K562 (cell line): Measurements from ENCODE around the gene DCAF11. TPM values are rescaled to one million over a fixed set of nuclear protein-coding genes. Genes with fewer than 3 reads are reported as not detected.
A peak's percentile ranks its signal among the peaks of the same experiment; 100 is the strongest.

Source experiments
- ATAC-seq: fragments of 200-7000 bp; cut with Tn5 transposase; 3 replicates; pipeline ENCODE4 v1.9.1; 2020; ENCODE audit warnings: moderate library complexity
- BruUV-seq: library from RNA; stranded (reverse); fragments of 400-500 nt; replicated peaks from 2 replicates; lab custom pipeline; 2021; lab: Mats Ljungman, UMichigan
- CTCF ChIA-PET: fragments of 300-600 bp; formaldehyde crosslinking; extraction: SDS; loops from one replicate; lab custom pipeline; 2021; ENCODE audit warnings: low intra/inter-chr PET ratio; lab: Yijun Ruan, JAX
- POLR2A ChIA-PET: fragments of 300-600, 350-650 bp; sonication (Branson Sonifier 250); formaldehyde crosslinking; extraction: SDS; loops from one replicate; lab custom pipeline; 2021; ENCODE audit warnings: antibody characterized with exemption, inconsistent platforms; lab: Yijun Ruan, JAX
- DNase-seq, 4 experiments: peaks; one replicate each; pipeline versions ENCODE4 v3.0.0 to v3.0.0-alpha.2; 2011 to 2018; ENCODE audit warnings: low spot score in 3 of 4, mixed read lengths in 3 of 4; ENCODE audit errors: extremely low read depth in 1 of 4
- FAIRE-seq: peaks from 2 replicates; lab custom pipeline; 2011; peaks lifted over from hg19 to GRCh38; lab: Jason Lieb, UNC
- H2AFZ ChIP-seq: 2 replicates; pipeline ENCODE4 v1.6.0; 2011; ENCODE audit warnings: low read depth, low read length, control low read depth, inconsistent platforms
- H3K27ac ChIP-seq: fragments of 200-600 bp; 3 replicates; pipeline ENCODE4 v1.8.0; 2011; ENCODE audit warnings: low read depth, mild to moderate bottlenecking, control low read depth, inconsistent platforms, low read length, moderate library complexity, mixed read lengths; ENCODE audit errors: extremely low read depth
- H3K27me3 ChIP-seq, 2 experiments: fragments of 300-600 bp in 1 of 2; 2 replicates in 1 of 2; 3 replicates in 1 of 2; pipeline versions ENCODE4 v1.6.0 to v1.8.0; 2011; ENCODE audit warnings: inconsistent platforms in 2 of 2, low read length in 2 of 2, mild to moderate bottlenecking in 1 of 2, mixed read lengths in 1 of 2, moderate library complexity in 1 of 2; ENCODE audit not compliant: control insufficient read depth in 2 of 2, insufficient read depth in 2 of 2
- H3K36me3 ChIP-seq: fragments of 300-600 bp; 3 replicates; pipeline ENCODE4 v1.8.0; 2011; ENCODE audit warnings: mild to moderate bottlenecking, low read length, inconsistent platforms; ENCODE audit not compliant: control insufficient read depth, insufficient read depth
- H3K4me1 ChIP-seq, 2 experiments: fragments of 200-600 bp in 1 of 2; replicated peaks in 1 of 2; 2 replicates in 1 of 2; 3 replicates in 1 of 2; pipeline versions ENCODE4 v1.5.1 to v1.8.0; 2011; ENCODE audit warnings: inconsistent platforms in 2 of 2, low read length in 2 of 2, mild to moderate bottlenecking in 1 of 2, mixed read lengths in 1 of 2, moderate library complexity in 1 of 2; ENCODE audit not compliant: control insufficient read depth in 2 of 2, insufficient read depth in 2 of 2
- H3K4me2 ChIP-seq: 2 replicates; pipeline ENCODE4 v1.6.1; 2011; ENCODE audit warnings: low read length, control low read depth, inconsistent platforms, mixed read lengths; ENCODE audit not compliant: insufficient read depth
- H3K4me3 ChIP-seq: fragments of 200-600 bp; sonication (generic), shearing (Covaris generic); 2 replicates; pipeline ENCODE4 v1.5.1; 2016; ENCODE audit warnings: control low read depth, inconsistent platforms
- H3K79me2 ChIP-seq: fragments of 200-600 bp; 3 replicates; pipeline ENCODE4 v1.8.0; 2011; ENCODE audit warnings: low read length, inconsistent platforms; ENCODE audit not compliant: control insufficient read depth, insufficient read depth
- H3K9ac ChIP-seq, 2 experiments: 2 replicates each; pipeline versions ENCODE4 v1.6.0 to v1.6.1; 2011; ENCODE audit warnings: low read depth in 2 of 2, low read length in 2 of 2, control low read depth in 1 of 2, inconsistent platforms in 1 of 2, mild to moderate bottlenecking in 1 of 2, mixed read lengths in 1 of 2; ENCODE audit not compliant: insufficient read depth in 1 of 2
- H3K9me1 ChIP-seq: one replicate; pipeline ENCODE4 v1.6.0; 2011; ENCODE audit warnings: inconsistent platforms, mild to moderate bottlenecking, low read length, moderate library complexity; ENCODE audit not compliant: control insufficient read depth, insufficient read depth
- H3K9me3 ChIP-seq: replicated peaks from 2 replicates; pipeline ENCODE4 v1.5.1; 2011; ENCODE audit warnings: low read depth, low read length, inconsistent platforms; ENCODE audit not compliant: control insufficient read depth, insufficient read depth
- H4K20me1 ChIP-seq: replicated peaks from 2 replicates; pipeline ENCODE4 v1.6.1; 2011; ENCODE audit warnings: low read length, inconsistent platforms, mixed read lengths; ENCODE audit not compliant: control insufficient read depth, insufficient read depth
- E2F8 ChIP-seq: fragments of 450-650 bp; IDR thresholded peaks from 2 replicates; pipeline ENCODE4 v1.7.1; 2018; ENCODE audit warnings: mild to moderate bottlenecking, low read depth; ENCODE audit not compliant: partially characterized antibody
- HLTF ChIP-seq: fragments of 450-650 bp; IDR thresholded peaks from 2 replicates; pipeline ENCODE4 v1.6.1; 2016
- MAFK ChIP-seq: IDR thresholded peaks from 2 replicates; pipeline ENCODE4 v1.6.1; 2011; ENCODE audit warnings: low read length, improper control_type of control experiment
- PML ChIP-seq: IDR thresholded peaks from 2 replicates; pipeline ENCODE4 v1.6.1; 2012; ENCODE audit warnings: low read length, inconsistent platforms
- POLR3A ChIP-seq: IDR thresholded peaks from 2 replicates; pipeline ENCODE4 v1.6.1; 2011; ENCODE audit warnings: borderline replicate concordance, mild to moderate bottlenecking, moderate library complexity; ENCODE audit not compliant: insufficient read length, insufficient read depth; ENCODE audit errors: extremely low read depth
- WGBS: fragments of 100-300 bp; shearing (Covaris generic); methylation state at CpG from one replicate; pipeline ENCODE4 v1.1.6; 2016; ENCODE audit warnings: low coverage, mixed read lengths; ENCODE audit not compliant: insufficient coverage; ENCODE audit errors: missing lambda C conversion rate; 5-methylcytosine and 5-hydroxymethylcytosine counted together
- in situ Hi-C: fragments of 300-500 bp; cut with MboI; formaldehyde crosslinking; loops from 4 replicates; pipeline ENCODE4 v1.15.0; 2018; ENCODE audit warnings: inconsistent platforms, mixed read lengths
- intact Hi-C: fragments of 100-400 bp; cut with micrococcal nuclease; formaldehyde crosslinking; loops from 2 replicates; pipeline ENCODE4 v1.14.2; 2022
- polyA plus RNA-seq, 8 experiments: library from polyadenylated mRNA; depleted of rRNA in 4 of 8; stranded (reverse) in 5 of 8; unstranded in 3 of 8; fragments of >200 nt; fragmentation: Nextera tagmentation in 2 of 8; fragmentation: Illumina TruSeq in 1 of 8; extraction: Ambion mirVana in 2 of 8; extraction: Trizol in 1 of 8; gene quantifications; 2 replicates each; pipeline versions ENCODE4 v1.2.1 to v1.2.3, GENCODE V29; 2011 to 2014; ENCODE audit warnings: inconsistent platforms in 1 of 8, missing spikeins in 1 of 8
- total RNA-seq, 7 experiments: library from RNA; depleted of rRNA in 6 of 7; stranded (reverse); fragments of >200 nt in 6 of 7; fragmentation: Illumina TruSeq in 2 of 7; extraction: Trizol in 2 of 7; gene quantifications; 2 replicates each; pipeline versions ENCODE4 v1.2.1 to v1.2.3, GENCODE V29; 2011 to 2021; ENCODE audit warnings: low replicate concordance in 1 of 7

The DCAF11 gene
- total and polyA plus RNA-seq, 9 of the 15 experiments (the other 6 are each of a cell fraction or from before 2014, with no cell fraction given) = 8.5 to 46.2 (median 36.4) TPM

- ChIA-PET CTCF (no interaction called here), POLR2A (interaction anchor here (0.6 kb wide), 1 partner anchor 29 kb away, joined by 3 read pairs; no protein-coding TSS in a partner anchor)
- H3K36me3 ChIP-seq = peaks cover 63% of the 10 kb centered on the region; the same call in 2 of the 3 replicates
- peaks cover 17 to 18% of the 10 kb centered on the region in 2 experiments; a peak in 4 of 5 replicates for H3K4me1 ChIP-seq
- no peaks in the 10 kb centered on the region for H3K27me3 ChIP-seq
- H4K20me1 ChIP-seq = no peaks in the 10 kb centered on the region
- H3K27ac ChIP-seq = no peak overlapping the region
- no peak for TF ChIP-seq HLTF
- TF ChIP-seq E2F8 = no peak
- no peak for TF ChIP-seq MAFK
- no peak for TF ChIP-seq POLR3A
- no peak for TF ChIP-seq PML
- in situ Hi-C loops (no loop called here), intact Hi-C loops (no loop called here)
- no peak overlapping the region for H3K4me3 ChIP-seq
- H3K79me2 ChIP-seq = peaks cover 18% of the 10 kb centered on the region
- H3K9me3 ChIP-seq = no peaks in the 10 kb centered on the region
- H3K9me1 ChIP-seq = no peaks in the 10 kb centered on the region
- FAIRE-seq = no peak
- H2AFZ ChIP-seq = no peak overlapping the region
- WGBS = 94% methylated on average over 6 of the region's 6 CpGs
- ATAC-seq = no peak
- H3K9ac ChIP-seq = peak overlapping the region in 1 of 2 experiments; percentile 36; a peak in 1 of 4 replicates
- no peak overlapping the region for H3K4me2 ChIP-seq
- no peak for DNase-seq
- no TSS peak for BruUV-seq
Measured at GRCh38 chr14:24119691-24120090, 5.1 kb downstream of the DCAF11 start.
